IMR-90 (cell line): ENCODE data around the gene LAMA3.

Source experiments
- BHLHE40 ChIP-seq: fragments of 150-350 bp; IDR thresholded peaks from 2 replicates; pipeline ENCODE4 v1.6.1; 2016; ENCODE audit warnings: mild to moderate bottlenecking, low read depth, low read length
- MXI1 ChIP-seq: IDR thresholded peaks from 2 replicates; pipeline ENCODE4 v1.6.1; 2012; ENCODE audit warnings: low read depth, mild to moderate bottlenecking, low read length, moderate library complexity, borderline replicate concordance
- POLR2A ChIP-seq: IDR thresholded peaks from 2 replicates; pipeline ENCODE4 v1.6.1; 2012; ENCODE audit warnings: mild to moderate bottlenecking, low read depth, low read length
- RAD21 ChIP-seq: IDR thresholded peaks from 2 replicates; pipeline ENCODE4 v1.6.1; 2012; ENCODE audit warnings: low read length, improper control_type of control experiment
- TF ChIP-seq, protein P1 (sequence below): conservative IDR thresholded peaks from 2 replicates; pipeline ENCODE4 v1.5.1; 2012; ENCODE audit warnings: mild to moderate bottlenecking, low read depth, low read length, improper control_type of control experiment

DNA sequence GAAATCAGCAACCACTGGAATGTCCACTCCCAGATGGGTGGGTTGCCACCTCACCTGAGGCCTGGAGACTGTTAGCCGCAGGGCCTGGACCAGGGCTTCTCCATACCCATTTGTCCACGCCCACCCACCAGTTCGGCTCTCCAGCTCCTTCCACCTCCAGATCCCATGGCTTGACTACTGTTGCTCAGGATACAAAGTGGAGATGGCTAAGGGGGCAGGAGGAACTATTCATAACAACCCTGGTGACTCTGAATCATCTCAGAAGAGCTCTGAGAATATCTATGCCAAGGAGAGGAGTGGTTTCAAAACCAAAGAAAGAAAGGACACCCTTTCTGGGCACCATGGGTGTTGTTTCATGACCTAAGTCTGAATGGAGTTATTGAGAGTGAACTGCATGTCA is 145.8 kb downstream of the LAMA3 start:
- TF ChIP-seq MXI1 (no peak), POLR2A (no peak), BHLHE40 (no peak), RAD21 (no peak)
- TF ChIP-seq, protein P1, sequence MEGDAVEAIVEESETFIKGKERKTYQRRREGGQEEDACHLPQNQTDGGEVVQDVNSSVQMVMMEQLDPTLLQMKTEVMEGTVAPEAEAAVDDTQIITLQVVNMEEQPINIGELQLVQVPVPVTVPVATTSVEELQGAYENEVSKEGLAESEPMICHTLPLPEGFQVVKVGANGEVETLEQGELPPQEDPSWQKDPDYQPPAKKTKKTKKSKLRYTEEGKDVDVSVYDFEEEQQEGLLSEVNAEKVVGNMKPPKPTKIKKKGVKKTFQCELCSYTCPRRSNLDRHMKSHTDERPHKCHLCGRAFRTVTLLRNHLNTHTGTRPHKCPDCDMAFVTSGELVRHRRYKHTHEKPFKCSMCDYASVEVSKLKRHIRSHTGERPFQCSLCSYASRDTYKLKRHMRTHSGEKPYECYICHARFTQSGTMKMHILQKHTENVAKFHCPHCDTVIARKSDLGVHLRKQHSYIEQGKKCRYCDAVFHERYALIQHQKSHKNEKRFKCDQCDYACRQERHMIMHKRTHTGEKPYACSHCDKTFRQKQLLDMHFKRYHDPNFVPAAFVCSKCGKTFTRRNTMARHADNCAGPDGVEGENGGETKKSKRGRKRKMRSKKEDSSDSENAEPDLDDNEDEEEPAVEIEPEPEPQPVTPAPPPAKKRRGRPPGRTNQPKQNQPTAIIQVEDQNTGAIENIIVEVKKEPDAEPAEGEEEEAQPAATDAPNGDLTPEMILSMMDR: no peak
